Ectodermal cell (in vitro differentiated cells): ENCODE measurements around the gene SLC39A13.

Source experiments
- H3K27ac ChIP-seq: 2 replicates; pipeline ENCODE4 v1.7.0; 2013; ENCODE audit warnings: mild to moderate bottlenecking, low read depth, low read length; ENCODE audit not compliant: insufficient read depth, poor library complexity, severe bottlenecking
- H3K27me3 ChIP-seq: 2 replicates; pipeline ENCODE4 v1.7.0; 2013; ENCODE audit warnings: mild to moderate bottlenecking, low read length; ENCODE audit not compliant: insufficient read depth, control insufficient read depth, poor library complexity, severe bottlenecking
- H3K36me3 ChIP-seq: one replicate; pipeline ENCODE4 v1.7.0; 2013; ENCODE audit warnings: low read length; ENCODE audit not compliant: control insufficient read depth, insufficient read depth
- H3K4me1 ChIP-seq: one replicate; pipeline ENCODE4 v1.7.0; 2013; ENCODE audit warnings: low read length; ENCODE audit not compliant: control insufficient read depth, insufficient read depth
- H3K4me3 ChIP-seq: 2 replicates; pipeline ENCODE4 v1.7.0; 2013; ENCODE audit warnings: low read depth, low read length, control low read depth; ENCODE audit not compliant: insufficient read depth
- H3K9me3 ChIP-seq: 2 replicates; pipeline ENCODE4 v1.7.0; 2013; ENCODE audit warnings: mild to moderate bottlenecking, low read length, moderate library complexity; ENCODE audit not compliant: control insufficient read depth
- WGBS, 2 experiments: methylation state at CpG; one replicate each; pipeline ENCODE4 v1.1.7; 2013; ENCODE audit warnings: missing lambda C conversion rate in 2 of 2; 5-methylcytosine and 5-hydroxymethylcytosine counted together

The SLC39A13 gene

DNA sequence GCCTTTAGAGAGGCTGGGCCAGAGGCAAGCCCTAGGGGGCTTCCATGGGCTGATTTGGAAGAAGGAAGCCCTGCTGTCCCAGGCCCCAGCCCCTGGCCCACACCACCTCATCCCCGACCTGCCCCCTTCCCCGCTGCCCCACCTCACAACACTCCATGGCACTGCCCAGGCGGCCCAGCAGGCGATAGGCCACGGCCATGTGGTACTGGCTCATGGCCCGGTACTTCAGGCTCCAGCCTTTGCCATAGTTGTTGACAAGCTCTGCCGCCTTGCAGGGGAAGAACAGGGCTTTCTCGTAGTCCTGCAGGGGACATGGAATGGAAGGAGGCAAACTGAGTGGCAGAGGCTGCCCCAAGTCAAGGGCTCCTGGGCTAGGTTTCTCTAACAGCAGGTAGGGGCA is 34.1 kb downstream of the SLC39A13 start:
- Histone ChIP-seq H3K9me3 (no peaks in the 10 kb centered on the region), H3K27me3 (no peaks in the 10 kb centered on the region), H3K36me3 (no peaks in the 10 kb centered on the region), H3K27ac (no peak overlapping the region), H3K4me3 (no peak overlapping the region), H3K4me1 (no peaks in the 10 kb centered on the region)
- 91 to 94% methylated on average over 8 of the region's 8 CpGs for WGBS, 2 experiments

- Histone ChIP-seq H3K4me1 (no peaks in the 10 kb centered on the region), H3K36me3 (no peaks in the 10 kb centered on the region), H3K27me3 (no peaks in the 10 kb centered on the region), H3K4me3 (no peak overlapping the region), H3K27ac (no peak overlapping the region), H3K9me3 (no peaks in the 10 kb centered on the region)
- WGBS, 2 experiments = 90% methylated on average over 12 of the region's 12 CpGs
Measured at GRCh38 chr11:47443028-47443700, 34.8 kb downstream of the SLC39A13 start.

DNA sequence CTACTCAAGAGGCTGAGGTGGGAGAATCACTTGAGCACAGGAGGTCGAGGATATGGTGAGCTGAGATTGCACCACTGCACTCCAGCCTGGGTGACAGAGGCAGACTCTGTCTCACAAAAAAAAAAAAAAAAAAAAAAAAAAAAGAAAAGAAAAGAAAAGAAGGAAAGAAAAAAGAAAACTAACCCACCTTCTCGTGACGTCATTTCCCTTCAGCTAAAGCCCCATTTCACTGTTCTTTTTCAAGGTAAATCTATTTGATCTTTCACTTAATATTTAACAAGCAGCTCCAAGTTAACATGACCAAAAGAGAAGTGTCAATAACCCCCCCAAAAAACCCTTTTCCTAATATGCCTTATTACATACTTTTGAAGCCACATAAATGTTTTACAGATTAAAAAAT is 35.4 kb downstream of the SLC39A13 start:
- Histone ChIP-seq H3K4me3 (no peak overlapping the region), H3K36me3 (no peaks in the 10 kb centered on the region), H3K4me1 (no peaks in the 10 kb centered on the region), H3K9me3 (no peaks in the 10 kb centered on the region), H3K27ac (no peak overlapping the region), H3K27me3 (no peaks in the 10 kb centered on the region)
- WGBS, 2 experiments = 85 to 96% methylated on average over 3 of the region's 3 CpGs

- H3K4me3 ChIP-seq = no peak overlapping the region
- H3K4me1 ChIP-seq = no peaks in the 10 kb centered on the region
- H3K9me3 ChIP-seq = no peaks in the 10 kb centered on the region
- no peaks in the 10 kb centered on the region for H3K36me3 ChIP-seq
- WGBS, 2 experiments = 81 to 94% methylated on average over 4 of the region's 4 CpGs
- H3K27ac ChIP-seq = no peak overlapping the region
- no peaks in the 10 kb centered on the region for H3K27me3 ChIP-seq
Measured at GRCh38 chr11:47445840-47446239, 37.5 kb downstream of the SLC39A13 start.

DNA sequence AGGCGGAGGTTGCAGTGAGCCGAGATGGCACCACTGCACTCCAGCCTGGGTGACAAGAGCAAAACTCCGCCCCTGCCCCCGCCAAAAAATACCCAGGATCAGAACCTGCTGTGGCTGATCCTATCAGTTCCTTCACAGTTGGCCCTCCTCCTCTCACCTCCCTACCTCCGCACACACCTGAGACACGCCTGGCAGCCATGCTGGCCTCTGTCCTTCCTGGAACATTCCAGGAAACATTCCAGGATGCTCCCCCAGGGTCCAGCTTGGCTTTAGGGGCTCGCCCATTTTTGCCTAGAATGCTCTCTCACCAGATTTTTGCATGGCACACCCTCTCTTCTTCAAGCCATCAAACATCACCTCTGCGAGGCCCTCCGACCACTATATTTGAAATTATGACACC is 38.4 kb downstream of the SLC39A13 start:
- H3K4me3 ChIP-seq = no peak overlapping the region
- no peaks in the 10 kb centered on the region for H3K9me3 ChIP-seq
- no peaks in the 10 kb centered on the region for H3K27me3 ChIP-seq
- H3K4me1 ChIP-seq = no peaks in the 10 kb centered on the region
- H3K36me3 ChIP-seq = no peaks in the 10 kb centered on the region
- WGBS, 2 experiments = 92 to 96% methylated on average over 9 of the region's 9 CpGs
- H3K27ac ChIP-seq = no peak overlapping the region

- Histone ChIP-seq H3K4me3 (no peak overlapping the region), H3K9me3 (no peaks in the 10 kb centered on the region), H3K36me3 (no peaks in the 10 kb centered on the region), H3K4me1 (no peaks in the 10 kb centered on the region), H3K27me3 (no peaks in the 10 kb centered on the region), H3K27ac (no peak overlapping the region)
- WGBS, 2 experiments = 93 to 96% methylated on average over 12 of the region's 12 CpGs
Measured at GRCh38 chr11:47447906-47448305, 39.5 kb downstream of the SLC39A13 start.

DNA sequence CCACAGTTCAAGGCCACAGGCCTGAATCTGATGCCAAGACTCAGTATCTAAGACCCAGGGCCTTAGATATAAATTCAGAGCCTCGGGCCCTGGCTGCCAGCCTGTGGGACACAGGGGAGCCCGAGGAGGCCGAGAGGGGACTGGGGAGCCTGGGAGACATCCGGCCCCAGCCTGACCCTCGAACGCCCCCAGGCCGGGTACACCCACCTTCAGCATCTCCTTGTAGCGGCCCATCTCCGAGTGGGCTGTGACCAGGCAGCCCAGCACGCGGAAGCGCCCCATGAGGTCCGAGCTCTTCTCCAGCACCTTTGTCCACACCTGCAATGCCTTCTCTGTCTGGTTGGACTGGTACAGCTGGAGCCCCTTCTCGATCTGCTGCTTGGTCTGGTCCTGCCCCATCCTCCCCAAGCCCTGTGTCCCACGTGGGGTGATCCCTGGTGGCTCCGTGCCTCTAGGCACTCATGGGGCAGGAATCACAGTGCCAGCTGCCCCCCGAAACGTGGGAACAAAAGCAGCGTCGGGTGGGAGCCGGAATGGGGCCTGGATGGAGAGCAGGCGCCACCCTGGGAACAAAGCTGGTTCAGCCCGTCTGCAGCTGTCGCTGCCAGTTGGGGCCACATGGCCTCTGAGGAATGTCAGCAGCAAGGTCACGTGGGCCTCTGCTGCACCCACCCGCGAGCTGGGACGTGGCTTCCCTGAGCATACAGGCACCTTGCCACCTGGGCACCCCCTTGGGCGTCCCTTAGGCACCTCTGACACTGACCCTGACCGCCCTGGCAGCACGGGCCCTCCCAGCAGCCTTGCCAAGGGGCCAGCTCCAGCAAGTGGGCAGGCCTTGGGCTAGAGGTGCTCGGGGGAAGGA is 40.4 kb downstream of the SLC39A13 start, which contains the start of gene RAPSN:
Gene RAPSN, minus strand, starts transcription at position 571 of the 862 bp plus-strand sequence. Its CDS starts 172 bp downstream, at position 399.
- H3K27ac ChIP-seq = no peak within 1 kb of the TSS
- WGBS, 2 experiments = 90 to 92% methylated on average over 32 of the region's 32 CpGs

DNA sequence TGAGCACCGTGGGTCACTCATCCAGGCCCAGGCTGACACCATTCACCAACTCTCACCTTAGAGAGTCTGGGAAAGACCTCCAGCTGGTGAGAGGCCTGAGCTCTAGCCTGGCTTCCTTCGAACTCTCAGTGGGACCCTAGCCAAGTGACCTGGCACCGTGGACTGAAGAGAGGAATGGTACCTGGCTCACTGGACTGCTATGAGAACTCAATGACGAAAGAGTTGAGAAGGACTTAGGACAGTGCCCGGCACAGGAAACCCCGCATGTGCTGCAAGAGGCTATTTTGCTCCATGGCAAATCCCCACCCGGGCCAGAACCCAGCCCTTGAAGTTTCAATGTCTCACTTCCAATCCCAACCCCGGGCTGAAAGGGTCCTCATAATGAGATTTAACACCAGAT is 41.2 kb downstream of the SLC39A13 start:
- Histone ChIP-seq H3K27me3 (no peaks in the 10 kb centered on the region), H3K4me1 (no peaks in the 10 kb centered on the region), H3K9me3 (no peaks in the 10 kb centered on the region), H3K27ac (no peak overlapping the region), H3K36me3 (no peaks in the 10 kb centered on the region), H3K4me3 (no peak overlapping the region)
- 91 to 93% methylated on average over 7 to 8 of the region's 8 CpGs for WGBS, 2 experiments

More for the DNA sequence above, 40.4 kb downstream of the SLC39A13 start, which contains the start of gene RAPSN:
- H3K4me3 ChIP-seq = no peak within 1 kb of the TSS
- no peaks in the 10 kb centered on the region for H3K36me3 ChIP-seq
- H3K27me3 ChIP-seq = no peaks in the 10 kb centered on the region
- no peaks in the 10 kb centered on the region for H3K4me1 ChIP-seq
- no peaks in the 10 kb centered on the region for H3K9me3 ChIP-seq

GRCh38 chr11:47451436-47451835 is 43.0 kb downstream of the SLC39A13 start:
- 92 to 100% methylated on average over 3 of the region's 4 CpGs for WGBS, 2 experiments
- no peaks in the 10 kb centered on the region for H3K4me1 ChIP-seq
- H3K27me3 ChIP-seq = no peaks in the 10 kb centered on the region
- H3K27ac ChIP-seq = no peak overlapping the region
- no peaks in the 10 kb centered on the region for H3K9me3 ChIP-seq
- no peak overlapping the region for H3K4me3 ChIP-seq
- H3K36me3 ChIP-seq = no peaks in the 10 kb centered on the region

- Histone ChIP-seq H3K36me3 (no peaks in the 10 kb centered on the region), H3K4me3 (no peak overlapping the region), H3K4me1 (no peaks in the 10 kb centered on the region), H3K27ac (no peak overlapping the region), H3K9me3 (no peaks in the 10 kb centered on the region), H3K27me3 (no peaks in the 10 kb centered on the region)
- 91 to 95% methylated on average over 4 of the region's 4 CpGs for WGBS, 2 experiments
Measured at GRCh38 chr11:47451990-47452389, 43.6 kb downstream of the SLC39A13 start.
